Liver (tissue), 9 donors: ENCODE results near the gene MYO18A. TPM values are rescaled to one million over a fixed set of nuclear protein-coding genes. Genes with fewer than 3 reads are reported as not detected.

Experiments used
- DNase-seq: peaks from one replicate; pipeline ENCODE4 v3.0.0-alpha.2; 2017; ENCODE audit warnings: low spot score
- H3K27ac ChIP-seq, 2 donors: one replicate each; pipeline ENCODE4 v1.7.0; 2013; ENCODE audit warnings: inconsistent platforms in 2 of 2, low read length in 2 of 2, control low read depth in 1 of 2, low read depth in 1 of 2, mild to moderate bottlenecking in 1 of 2
- H3K27me3 ChIP-seq, 4 donors: one replicate each; pipeline versions ENCODE4 v1.6.1 to v1.7.0; 2013; ENCODE audit warnings: low read length in 3 of 4, inconsistent platforms in 1 of 4, mild to moderate bottlenecking in 1 of 4, moderate library complexity in 1 of 4; ENCODE audit not compliant: control insufficient read depth in 4 of 4, insufficient read depth in 4 of 4
- H3K36me3 ChIP-seq, 4 donors: one replicate each; pipeline versions ENCODE4 v1.6.1 to v1.7.0; 2013; ENCODE audit warnings: low read length in 3 of 4, mild to moderate bottlenecking in 3 of 4, low read depth in 1 of 4, moderate library complexity in 1 of 4; ENCODE audit not compliant: control insufficient read depth in 4 of 4, insufficient read depth in 3 of 4
- H3K4me1 ChIP-seq, 4 donors: one replicate each; pipeline versions ENCODE4 v1.6.1 to v1.7.0; 2013; ENCODE audit warnings: low read length in 3 of 4, mild to moderate bottlenecking in 3 of 4, moderate library complexity in 1 of 4; ENCODE audit not compliant: control insufficient read depth in 4 of 4, insufficient read depth in 4 of 4
- H3K4me3 ChIP-seq, 3 donors: one replicate each; pipeline versions ENCODE4 v1.6.1 to v1.7.0; 2013; ENCODE audit warnings: low read length in 3 of 3, control low read depth in 1 of 3, low read depth in 1 of 3, mild to moderate bottlenecking in 1 of 3
- H3K9ac ChIP-seq, 2 donors: one replicate each; pipeline ENCODE4 v1.7.0; 2013; ENCODE audit warnings: low read length in 2 of 2, mild to moderate bottlenecking in 2 of 2, moderate library complexity in 2 of 2, control low read depth in 1 of 2, low read depth in 1 of 2
- H3K9me3 ChIP-seq, 4 donors: one replicate each; pipeline versions ENCODE4 v1.6.1 to v1.7.0; 2013; ENCODE audit warnings: low read length in 3 of 4; ENCODE audit not compliant: control insufficient read depth in 4 of 4
- CTCF ChIP-seq: fragments of 150-350 bp; IDR thresholded peaks from 2 replicates; pipeline ENCODE4 v1.5.1; 2017; ENCODE audit warnings: improper control_type of control experiment, low read depth, low read length; ENCODE audit not compliant: missing input control
- GABPA ChIP-seq, 2 donors: IDR thresholded peaks in 1 of 2; conservative IDR thresholded peaks in 1 of 2; 2 replicates each; pipeline ENCODE4 v1.6.1; 2016; ENCODE audit warnings: antibody characterized with exemption in 2 of 2, mild to moderate bottlenecking in 1 of 2, moderate library complexity in 1 of 2
- HNF4A ChIP-seq, 2 donors: conservative IDR thresholded peaks; 2 replicates each; pipeline ENCODE4 v1.6.1; 2016; ENCODE audit warnings: antibody characterized with exemption in 2 of 2, mild to moderate bottlenecking in 2 of 2
- HNF4G ChIP-seq: IDR thresholded peaks from 2 replicates; pipeline ENCODE4 v1.6.1; 2016; ENCODE audit warnings: antibody characterized with exemption
- JUND ChIP-seq, 2 donors: IDR thresholded peaks; 2 replicates each; pipeline ENCODE4 v1.6.1; 2016; ENCODE audit warnings: antibody characterized with exemption in 2 of 2
- NR2F2 ChIP-seq: IDR thresholded peaks from 2 replicates; pipeline ENCODE4 v1.6.1; 2016; ENCODE audit warnings: antibody characterized with exemption
- RXRA ChIP-seq, 2 donors: IDR thresholded peaks; 2 replicates each; pipeline ENCODE4 v1.6.1; 2017 to 2018; ENCODE audit warnings: antibody characterized with exemption in 2 of 2, mild to moderate bottlenecking in 1 of 2
- SP1 ChIP-seq: IDR thresholded peaks from 2 replicates; pipeline ENCODE4 v1.6.1; 2018; ENCODE audit warnings: antibody characterized with exemption, mild to moderate bottlenecking
- TAF1 ChIP-seq: conservative IDR thresholded peaks from 2 replicates; pipeline ENCODE4 v1.6.1; 2016; ENCODE audit warnings: antibody characterized with exemption, mild to moderate bottlenecking
- YY1 ChIP-seq: IDR thresholded peaks from 2 replicates; pipeline ENCODE4 v1.6.1; 2016; ENCODE audit warnings: antibody characterized with exemption, mild to moderate bottlenecking
- WGBS: extraction: QIAGEN DNeasy Blood & Tissue Kit; methylation state at CpG from one replicate; pipeline ENCODE4 v1.1.7; 2013; 5-methylcytosine and 5-hydroxymethylcytosine counted together
- polyA plus RNA-seq, 2 donors: library from polyadenylated mRNA; stranded (reverse) in 1 of 2; unstranded in 1 of 2; fragments of 200-250 nt in 1 of 2; fragments of >200 nt in 1 of 2; fragmentation: Nextera tagmentation in 1 of 2; extraction: Ambion mirVana in 1 of 2; gene quantifications; one replicate each; pipeline versions ENCODE4 v1.2.1 to v1.2.3, GENCODE V29; 2013 to 2015
- total RNA-seq, 2 donors: library from RNA; depleted of rRNA; stranded (reverse); fragments of >200 nt; gene quantifications; one replicate each; pipeline ENCODE4 v1.2.3, GENCODE V29; 2014
- TF ChIP-seq, protein P1 (sequence below): IDR thresholded peaks from 2 replicates; pipeline ENCODE4 v1.6.1; 2016; ENCODE audit warnings: antibody characterized with exemption, mild to moderate bottlenecking
- TF ChIP-seq, protein P2 (sequence below): IDR thresholded peaks from 2 replicates; pipeline ENCODE4 v1.6.1; 2016; ENCODE audit warnings: antibody characterized with exemption
- donor health status: healthy.
- donor health status: healthy.
- donor health status: healthy.
- donor health status: healthy.
- donor health status: healthy.

The MYO18A gene
- total and polyA plus RNA-seq, 4 donors, result 26.3 to 81.6 (median 37.3) TPM

GRCh38 chr17:29069526-29070041, 110.6 kb downstream of the MYO18A start:
- H3K9me3 ChIP-seq, result no peaks in the 10 kb centered on the region
- no peak overlapping the region for H3K4me3 ChIP-seq
- no peak for TF ChIP-seq YY1
- peak; percentile 11 for TF ChIP-seq SP1
- H3K4me1 ChIP-seq, result no peaks in the 10 kb centered on the region
- no peak overlapping the region for H3K27ac ChIP-seq
- no peak overlapping the region for H3K9ac ChIP-seq
- no peak for DNase-seq
- H3K36me3 ChIP-seq, result peaks cover 0 to 2% (median 0%) of the 10 kb centered on the region in 4 donors
- WGBS, result 45% methylated on average over 19 of the region's 19 CpGs
- H3K27me3 ChIP-seq, result no peaks in the 10 kb centered on the region

GRCh38 chr17:29068818-29069217, 111.4 kb downstream of the MYO18A start:
- Histone ChIP-seq H3K36me3 (no peaks in the 10 kb centered on the region), H3K4me1 (no peaks in the 10 kb centered on the region), H3K4me3 (no peak overlapping the region), H3K9me3 (no peaks in the 10 kb centered on the region), H3K27ac (no peak overlapping the region), H3K27me3 (no peaks in the 10 kb centered on the region), H3K9ac (no peak overlapping the region)
- WGBS, result 87% methylated on average over 10 of the region's 10 CpGs
- DNase-seq, result no peak
- TF ChIP-seq JUND (IDR thresholded peaks at IDR 0.05), result no peak
- TF ChIP-seq TAF1, result no peak
- TF ChIP-seq NR2F2, result no peak
- no peak for TF ChIP-seq SP1
- TF ChIP-seq CTCF, result no peak
- no peak for TF ChIP-seq HNF4G
- TF ChIP-seq HNF4A (conservative IDR thresholded peaks at IDR 0.05), result no peak
- no peak for TF ChIP-seq GABPA (IDR thresholded peaks at IDR 0.05 in 1 of 2, conservative IDR thresholded peaks at IDR 0.05 in 1 of 2)
- TF ChIP-seq RXRA (IDR thresholded peaks at IDR 0.05), result no peak
- TF ChIP-seq, protein P1, sequence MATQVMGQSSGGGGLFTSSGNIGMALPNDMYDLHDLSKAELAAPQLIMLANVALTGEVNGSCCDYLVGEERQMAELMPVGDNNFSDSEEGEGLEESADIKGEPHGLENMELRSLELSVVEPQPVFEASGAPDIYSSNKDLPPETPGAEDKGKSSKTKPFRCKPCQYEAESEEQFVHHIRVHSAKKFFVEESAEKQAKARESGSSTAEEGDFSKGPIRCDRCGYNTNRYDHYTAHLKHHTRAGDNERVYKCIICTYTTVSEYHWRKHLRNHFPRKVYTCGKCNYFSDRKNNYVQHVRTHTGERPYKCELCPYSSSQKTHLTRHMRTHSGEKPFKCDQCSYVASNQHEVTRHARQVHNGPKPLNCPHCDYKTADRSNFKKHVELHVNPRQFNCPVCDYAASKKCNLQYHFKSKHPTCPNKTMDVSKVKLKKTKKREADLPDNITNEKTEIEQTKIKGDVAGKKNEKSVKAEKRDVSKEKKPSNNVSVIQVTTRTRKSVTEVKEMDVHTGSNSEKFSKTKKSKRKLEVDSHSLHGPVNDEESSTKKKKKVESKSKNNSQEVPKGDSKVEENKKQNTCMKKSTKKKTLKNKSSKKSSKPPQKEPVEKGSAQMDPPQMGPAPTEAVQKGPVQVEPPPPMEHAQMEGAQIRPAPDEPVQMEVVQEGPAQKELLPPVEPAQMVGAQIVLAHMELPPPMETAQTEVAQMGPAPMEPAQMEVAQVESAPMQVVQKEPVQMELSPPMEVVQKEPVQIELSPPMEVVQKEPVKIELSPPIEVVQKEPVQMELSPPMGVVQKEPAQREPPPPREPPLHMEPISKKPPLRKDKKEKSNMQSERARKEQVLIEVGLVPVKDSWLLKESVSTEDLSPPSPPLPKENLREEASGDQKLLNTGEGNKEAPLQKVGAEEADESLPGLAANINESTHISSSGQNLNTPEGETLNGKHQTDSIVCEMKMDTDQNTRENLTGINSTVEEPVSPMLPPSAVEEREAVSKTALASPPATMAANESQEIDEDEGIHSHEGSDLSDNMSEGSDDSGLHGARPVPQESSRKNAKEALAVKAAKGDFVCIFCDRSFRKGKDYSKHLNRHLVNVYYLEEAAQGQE, result no peak
- no peak for TF ChIP-seq YY1
- TF ChIP-seq, protein P2, sequence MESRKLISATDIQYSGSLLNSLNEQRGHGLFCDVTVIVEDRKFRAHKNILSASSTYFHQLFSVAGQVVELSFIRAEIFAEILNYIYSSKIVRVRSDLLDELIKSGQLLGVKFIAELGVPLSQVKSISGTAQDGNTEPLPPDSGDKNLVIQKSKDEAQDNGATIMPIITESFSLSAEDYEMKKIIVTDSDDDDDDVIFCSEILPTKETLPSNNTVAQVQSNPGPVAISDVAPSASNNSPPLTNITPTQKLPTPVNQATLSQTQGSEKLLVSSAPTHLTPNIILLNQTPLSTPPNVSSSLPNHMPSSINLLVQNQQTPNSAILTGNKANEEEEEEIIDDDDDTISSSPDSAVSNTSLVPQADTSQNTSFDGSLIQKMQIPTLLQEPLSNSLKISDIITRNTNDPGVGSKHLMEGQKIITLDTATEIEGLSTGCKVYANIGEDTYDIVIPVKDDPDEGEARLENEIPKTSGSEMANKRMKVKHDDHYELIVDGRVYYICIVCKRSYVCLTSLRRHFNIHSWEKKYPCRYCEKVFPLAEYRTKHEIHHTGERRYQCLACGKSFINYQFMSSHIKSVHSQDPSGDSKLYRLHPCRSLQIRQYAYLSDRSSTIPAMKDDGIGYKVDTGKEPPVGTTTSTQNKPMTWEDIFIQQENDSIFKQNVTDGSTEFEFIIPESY, result no peak
